Suprapubic skin (tissue), 3 donors: ENCODE data around the gene IL4I1.

Experiments
- POLR2A ChIP-seq, 2 donors: fragments of 450-650 bp; IDR thresholded peaks; one replicate each; pipeline ENCODE4 v1.6.1; 2017; ENCODE audit warnings: antibody characterized with exemption in 2 of 2, mild to moderate bottlenecking in 2 of 2, moderate library complexity in 2 of 2
- TF ChIP-seq, protein P1 (sequence below), 2 donors: fragments of 200-600 bp in 1 of 2; fragments of 450-650 bp in 1 of 2; sonication (generic) in 1 of 2; IDR thresholded peaks; one replicate each; pipeline ENCODE4 v1.5.1; 2016 to 2019; ENCODE audit warnings: antibody characterized with exemption in 2 of 2, mild to moderate bottlenecking in 1 of 2, moderate library complexity in 1 of 2

DNA sequence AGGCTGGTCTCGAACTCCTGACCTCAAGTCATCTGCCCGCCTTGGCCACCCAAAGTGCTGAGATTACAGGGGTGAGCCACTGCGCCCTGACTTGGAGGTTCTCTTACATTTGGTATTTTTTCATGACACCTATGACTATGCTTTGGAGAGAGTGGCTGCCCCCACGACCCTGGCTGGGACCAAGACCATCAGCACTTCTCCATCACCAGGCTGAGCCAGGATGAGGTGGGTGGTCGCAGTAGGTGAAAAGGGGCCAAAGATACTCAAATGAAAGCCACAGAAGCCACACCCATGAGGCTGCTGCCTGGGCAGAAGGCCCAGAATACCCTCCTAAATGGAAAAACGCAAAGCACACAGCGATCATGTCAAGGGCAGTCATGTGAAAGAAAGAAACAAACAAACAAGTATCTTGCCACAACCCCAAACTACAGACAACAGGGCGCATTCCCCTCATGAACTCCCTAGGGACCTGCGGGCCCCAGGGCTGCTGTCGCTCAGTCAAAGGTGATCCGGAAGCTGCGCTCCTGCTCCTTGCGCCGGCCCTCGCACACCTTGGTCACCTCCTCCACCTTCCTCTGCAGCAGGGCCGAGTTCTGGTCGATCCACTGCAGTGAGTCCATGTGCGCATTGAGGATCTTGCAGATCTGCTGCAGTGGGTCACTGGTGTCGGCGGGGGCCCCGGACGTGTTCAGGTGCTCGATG is 11.2 kb upstream of the IL4I1 start:
- no peak for TF ChIP-seq POLR2A (IDR thresholded peaks at IDR 0.05)
- TF ChIP-seq, protein P1, sequence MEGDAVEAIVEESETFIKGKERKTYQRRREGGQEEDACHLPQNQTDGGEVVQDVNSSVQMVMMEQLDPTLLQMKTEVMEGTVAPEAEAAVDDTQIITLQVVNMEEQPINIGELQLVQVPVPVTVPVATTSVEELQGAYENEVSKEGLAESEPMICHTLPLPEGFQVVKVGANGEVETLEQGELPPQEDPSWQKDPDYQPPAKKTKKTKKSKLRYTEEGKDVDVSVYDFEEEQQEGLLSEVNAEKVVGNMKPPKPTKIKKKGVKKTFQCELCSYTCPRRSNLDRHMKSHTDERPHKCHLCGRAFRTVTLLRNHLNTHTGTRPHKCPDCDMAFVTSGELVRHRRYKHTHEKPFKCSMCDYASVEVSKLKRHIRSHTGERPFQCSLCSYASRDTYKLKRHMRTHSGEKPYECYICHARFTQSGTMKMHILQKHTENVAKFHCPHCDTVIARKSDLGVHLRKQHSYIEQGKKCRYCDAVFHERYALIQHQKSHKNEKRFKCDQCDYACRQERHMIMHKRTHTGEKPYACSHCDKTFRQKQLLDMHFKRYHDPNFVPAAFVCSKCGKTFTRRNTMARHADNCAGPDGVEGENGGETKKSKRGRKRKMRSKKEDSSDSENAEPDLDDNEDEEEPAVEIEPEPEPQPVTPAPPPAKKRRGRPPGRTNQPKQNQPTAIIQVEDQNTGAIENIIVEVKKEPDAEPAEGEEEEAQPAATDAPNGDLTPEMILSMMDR (IDR thresholded peaks at IDR 0.05), result no peak
